NCI-H524 treated with DMSO at 0.1 percent for 48 hours (cell line): ENCODE measurements around the gene CTNNA2.

Experiments
- DNase-seq: peaks from one replicate; lab custom pipeline; 2025; lab: John Stamatoyannopoulos, UW

CTNNA2 gene

GRCh38 chr2:80330527-80331450, 817.9 kb downstream of the CTNNA2 start:
- DNase-seq = no peak

GRCh38 chr2:80333886-80334285, 821.0 kb downstream of the CTNNA2 start:
- no peak for DNase-seq

GRCh38 chr2:80335411-80335810, 822.6 kb downstream of the CTNNA2 start:
- no peak for DNase-seq

- no peak for DNase-seq
Observed at GRCh38 chr2:80338794-80339193, 825.9 kb downstream of the CTNNA2 start.

GRCh38 chr2:80340022-80340421, 827.2 kb downstream of the CTNNA2 start:
- DNase-seq = no peak

- no peak for DNase-seq
Observed at GRCh38 chr2:80348078-80348477, 835.2 kb downstream of the CTNNA2 start.

GRCh38 chr2:80348953-80349352, 836.1 kb downstream of the CTNNA2 start:
- DNase-seq = peak; percentile 65

- DNase-seq = no peak
Observed at GRCh38 chr2:80351231-80351630, 838.4 kb downstream of the CTNNA2 start.

GRCh38 chr2:80354858-80355257, 842.0 kb downstream of the CTNNA2 start:
- DNase-seq = no peak

- peak; percentile 94 for DNase-seq
Observed at GRCh38 chr2:80361904-80362303, 849.1 kb downstream of the CTNNA2 start.

GRCh38 chr2:80363330-80363729, 850.5 kb downstream of the CTNNA2 start:
- DNase-seq = no peak

- no peak for DNase-seq
Observed at GRCh38 chr2:80363791-80364349, 851.0 kb downstream of the CTNNA2 start.

- DNase-seq = no peak
Observed at GRCh38 chr2:80364524-80365212, 851.8 kb downstream of the CTNNA2 start.

- DNase-seq = peak; percentile 53
Observed at GRCh38 chr2:80365762-80366161, 852.9 kb downstream of the CTNNA2 start.

- no peak for DNase-seq
Observed at GRCh38 chr2:80370375-80371009, 857.6 kb downstream of the CTNNA2 start.

GRCh38 chr2:80374105-80374504, 861.3 kb downstream of the CTNNA2 start:
- no peak for DNase-seq

- no peak for DNase-seq
Observed at GRCh38 chr2:80377071-80377470, 864.2 kb downstream of the CTNNA2 start.

GRCh38 chr2:80380736-80381135, 867.9 kb downstream of the CTNNA2 start:
- DNase-seq = no peak

GRCh38 chr2:80381666-80382065, 868.8 kb downstream of the CTNNA2 start:
- DNase-seq = no peak

- no peak for DNase-seq
Observed at GRCh38 chr2:80392441-80392840, 879.6 kb downstream of the CTNNA2 start.

- no peak for DNase-seq
Observed at GRCh38 chr2:80393991-80394390, 881.1 kb downstream of the CTNNA2 start.

GRCh38 chr2:80395251-80395650, 882.4 kb downstream of the CTNNA2 start:
- no peak for DNase-seq
